ENCODE measurements around the gene JAKMIP2. TPM values are rescaled to one million over a fixed set of nuclear protein-coding genes. Genes with fewer than 3 reads are reported as not detected.

The JAKMIP2 gene
- total RNA-seq, 1 experiment from 2014 or later = not detected

DNA sequence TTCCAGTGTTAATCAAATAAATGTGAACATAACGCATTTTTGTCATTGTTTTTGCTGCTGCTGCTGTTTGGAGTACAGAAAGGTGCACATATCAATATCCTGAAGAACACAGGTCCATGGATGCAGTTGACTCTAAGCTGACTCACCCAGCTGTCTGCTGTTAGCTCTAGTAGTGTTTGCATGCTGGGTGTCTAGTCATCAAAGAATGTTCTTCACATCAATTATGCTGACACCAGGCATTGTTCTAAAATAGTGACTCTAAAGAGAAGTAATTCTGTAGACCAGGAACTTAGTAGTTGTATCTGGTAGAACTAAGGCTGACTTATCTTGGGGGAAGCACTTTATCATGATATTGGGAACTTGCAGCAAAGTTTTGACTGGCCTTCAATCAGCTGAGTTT is 217.0 kb downstream of the JAKMIP2 start:
- Histone ChIP-seq H3K9me3 (ENCODE audit: insufficient read depth, low read depth) (no peaks in the 10 kb centered on the region), H3K4me1 (replicated peaks; ENCODE audit: insufficient read depth) (no peaks in the 10 kb centered on the region), H3K36me3 (ENCODE audit: low read depth) (no peaks in the 10 kb centered on the region), H3K4me2 (no peak overlapping the region), H2AFZ (no peak overlapping the region), H3K27me3 (ENCODE audit: insufficient read depth, low read depth) (no peaks in the 10 kb centered on the region; the same call in 1 of the 2 replicates), H3K27ac (no peak overlapping the region), H3F3A (ENCODE audit: insufficient read depth, low read depth) (no peaks in the 10 kb centered on the region), H3K9me2 (ENCODE audit: insufficient read depth) (no peaks in the 10 kb centered on the region), H3K4me3 (no peak overlapping the region), H4K20me1 (ENCODE audit: insufficient read depth) (no peaks in the 10 kb centered on the region), H3K79me2 (ENCODE audit: low read depth) (no peaks in the 10 kb centered on the region)
- POLR2A ChIA-PET (ENCODE audit: unreplicated experiment) = no interaction called here
- peak in 1 of 2 experiments; percentile 9 for DNase-seq
- no TSS peak for BruUV-seq (replicated peaks)
- intact Hi-C loops (cut with micrococcal nuclease; ENCODE audit: unreplicated experiment) = no loop called here
- CTCF ChIA-PET = interaction anchor here (0.6 kb wide), 1 partner anchor 11 kb away, joined by 22 read pairs; no protein-coding TSS in a partner anchor
- TF ChIP-seq, protein P1, sequence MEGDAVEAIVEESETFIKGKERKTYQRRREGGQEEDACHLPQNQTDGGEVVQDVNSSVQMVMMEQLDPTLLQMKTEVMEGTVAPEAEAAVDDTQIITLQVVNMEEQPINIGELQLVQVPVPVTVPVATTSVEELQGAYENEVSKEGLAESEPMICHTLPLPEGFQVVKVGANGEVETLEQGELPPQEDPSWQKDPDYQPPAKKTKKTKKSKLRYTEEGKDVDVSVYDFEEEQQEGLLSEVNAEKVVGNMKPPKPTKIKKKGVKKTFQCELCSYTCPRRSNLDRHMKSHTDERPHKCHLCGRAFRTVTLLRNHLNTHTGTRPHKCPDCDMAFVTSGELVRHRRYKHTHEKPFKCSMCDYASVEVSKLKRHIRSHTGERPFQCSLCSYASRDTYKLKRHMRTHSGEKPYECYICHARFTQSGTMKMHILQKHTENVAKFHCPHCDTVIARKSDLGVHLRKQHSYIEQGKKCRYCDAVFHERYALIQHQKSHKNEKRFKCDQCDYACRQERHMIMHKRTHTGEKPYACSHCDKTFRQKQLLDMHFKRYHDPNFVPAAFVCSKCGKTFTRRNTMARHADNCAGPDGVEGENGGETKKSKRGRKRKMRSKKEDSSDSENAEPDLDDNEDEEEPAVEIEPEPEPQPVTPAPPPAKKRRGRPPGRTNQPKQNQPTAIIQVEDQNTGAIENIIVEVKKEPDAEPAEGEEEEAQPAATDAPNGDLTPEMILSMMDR (conservative IDR thresholded peaks at IDR 0.05) = no peak
- TF ChIP-seq EZH2 (IDR thresholded peaks at IDR 0.05; ENCODE audit: low read depth) = no peak

GRCh38 chr5:147564124-147564486 is 218.4 kb downstream of the JAKMIP2 start:
- no peaks in the 10 kb centered on the region for H3K4me1 ChIP-seq (replicated peaks; ENCODE audit: insufficient read depth)
- TF ChIP-seq, protein P1 (conservative IDR thresholded peaks at IDR 0.05) = no peak
- no peak for TF ChIP-seq EZH2 (IDR thresholded peaks at IDR 0.05; ENCODE audit: low read depth)
- ChIA-PET POLR2A (ENCODE audit: unreplicated experiment) (no interaction called here), CTCF (no interaction called here)
- no peaks in the 10 kb centered on the region for H4K20me1 ChIP-seq (ENCODE audit: insufficient read depth)
- no peaks in the 10 kb centered on the region for H3K9me2 ChIP-seq (ENCODE audit: insufficient read depth)
- no peak overlapping the region for H3K4me3 ChIP-seq
- no peak overlapping the region for H3K4me2 ChIP-seq
- no peaks in the 10 kb centered on the region for H3K36me3 ChIP-seq (ENCODE audit: low read depth)
- no peak overlapping the region for H2AFZ ChIP-seq
- H3K9me3 ChIP-seq (ENCODE audit: insufficient read depth, low read depth) = no peaks in the 10 kb centered on the region
- intact Hi-C loops (cut with micrococcal nuclease; ENCODE audit: unreplicated experiment) = no loop called here
- no peak for DNase-seq
- no peaks in the 10 kb centered on the region for H3K79me2 ChIP-seq (ENCODE audit: low read depth)
- H3F3A ChIP-seq (ENCODE audit: insufficient read depth, low read depth) = no peaks in the 10 kb centered on the region
- no peak overlapping the region for H3K27ac ChIP-seq
- no TSS peak for BruUV-seq (replicated peaks)
- peaks cover 6% of the 10 kb centered on the region for H3K27me3 ChIP-seq (ENCODE audit: insufficient read depth, low read depth)

DNA sequence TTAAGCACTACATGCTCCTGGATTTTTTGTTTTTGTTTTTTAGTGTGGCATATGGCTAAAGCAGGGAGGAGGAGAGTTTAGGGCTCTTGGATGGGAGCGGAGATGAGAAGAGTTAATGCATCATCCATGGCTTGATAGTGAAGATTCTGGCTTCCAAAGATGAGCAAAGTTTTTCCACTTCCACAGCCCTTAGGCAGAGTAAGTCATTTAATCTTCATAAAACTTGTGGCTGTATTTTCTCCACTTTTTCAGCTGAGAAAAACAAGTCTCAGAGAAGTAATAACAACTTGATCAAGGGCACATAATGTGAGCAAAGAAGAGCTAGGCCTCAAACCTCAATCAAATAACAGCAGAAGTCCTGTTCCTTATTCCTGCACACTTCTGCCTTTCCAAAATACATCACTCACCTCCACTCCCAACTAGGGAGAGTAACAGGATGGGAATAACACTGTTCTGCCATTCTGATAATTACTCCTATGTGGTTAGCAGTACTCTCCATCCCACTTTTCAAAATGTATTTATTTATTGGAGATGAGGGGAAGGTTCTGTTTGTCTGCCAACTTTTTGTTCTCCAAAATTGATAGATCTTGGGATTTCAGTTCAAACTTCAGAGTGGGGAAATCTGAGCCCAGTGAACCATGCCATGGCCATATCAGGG is 218.9 kb downstream of the JAKMIP2 start:
- H3K4me2 ChIP-seq = no peak overlapping the region
- H3K4me3 ChIP-seq = no peak overlapping the region
- TF ChIP-seq, protein P1 (conservative IDR thresholded peaks at IDR 0.05) = no peak
- no peak for TF ChIP-seq EZH2 (IDR thresholded peaks at IDR 0.05; ENCODE audit: low read depth)
- H2AFZ ChIP-seq = no peak overlapping the region
- intact Hi-C loops (cut with micrococcal nuclease; ENCODE audit: unreplicated experiment) = no loop called here
- no peaks in the 10 kb centered on the region for H3K9me3 ChIP-seq (ENCODE audit: insufficient read depth, low read depth)
- CTCF ChIA-PET = no interaction called here
- DNase-seq = no peak
- H3K4me1 ChIP-seq (replicated peaks; ENCODE audit: insufficient read depth) = no peaks in the 10 kb centered on the region
- no peaks in the 10 kb centered on the region for H3F3A ChIP-seq (ENCODE audit: insufficient read depth, low read depth)
- H3K79me2 ChIP-seq (ENCODE audit: low read depth) = no peaks in the 10 kb centered on the region
- H3K36me3 ChIP-seq (ENCODE audit: low read depth) = no peaks in the 10 kb centered on the region
- no peaks in the 10 kb centered on the region for H4K20me1 ChIP-seq (ENCODE audit: insufficient read depth)
- no peak overlapping the region for H3K27ac ChIP-seq
- no peaks in the 10 kb centered on the region for H3K9me2 ChIP-seq (ENCODE audit: insufficient read depth)
- POLR2A ChIA-PET (ENCODE audit: unreplicated experiment) = no interaction called here
- H3K27me3 ChIP-seq (ENCODE audit: insufficient read depth, low read depth) = peaks cover 6% of the 10 kb centered on the region
- BruUV-seq (replicated peaks) = no TSS peak
